Esophagus muscularis mucosa (tissue), 3 donors: ENCODE data around the gene ASMT.

Experiments
- EP300 ChIP-seq: sonication (generic); formaldehyde crosslinking; IDR thresholded peaks from one replicate; pipeline ENCODE4 v1.6.1; 2017; ENCODE audit warnings: antibody characterized with exemption
- TF ChIP-seq, protein P1 (sequence below), 3 experiments: fragments of 200-600 bp in 2 of 3; fragments of 450-650 bp in 1 of 3; sonication (generic) in 2 of 3; IDR thresholded peaks; one replicate each; pipeline ENCODE4 v1.5.1; 2017 to 2019; ENCODE audit warnings: antibody characterized with exemption in 3 of 3, mild to moderate bottlenecking in 2 of 3, moderate library complexity in 1 of 3

DNA sequence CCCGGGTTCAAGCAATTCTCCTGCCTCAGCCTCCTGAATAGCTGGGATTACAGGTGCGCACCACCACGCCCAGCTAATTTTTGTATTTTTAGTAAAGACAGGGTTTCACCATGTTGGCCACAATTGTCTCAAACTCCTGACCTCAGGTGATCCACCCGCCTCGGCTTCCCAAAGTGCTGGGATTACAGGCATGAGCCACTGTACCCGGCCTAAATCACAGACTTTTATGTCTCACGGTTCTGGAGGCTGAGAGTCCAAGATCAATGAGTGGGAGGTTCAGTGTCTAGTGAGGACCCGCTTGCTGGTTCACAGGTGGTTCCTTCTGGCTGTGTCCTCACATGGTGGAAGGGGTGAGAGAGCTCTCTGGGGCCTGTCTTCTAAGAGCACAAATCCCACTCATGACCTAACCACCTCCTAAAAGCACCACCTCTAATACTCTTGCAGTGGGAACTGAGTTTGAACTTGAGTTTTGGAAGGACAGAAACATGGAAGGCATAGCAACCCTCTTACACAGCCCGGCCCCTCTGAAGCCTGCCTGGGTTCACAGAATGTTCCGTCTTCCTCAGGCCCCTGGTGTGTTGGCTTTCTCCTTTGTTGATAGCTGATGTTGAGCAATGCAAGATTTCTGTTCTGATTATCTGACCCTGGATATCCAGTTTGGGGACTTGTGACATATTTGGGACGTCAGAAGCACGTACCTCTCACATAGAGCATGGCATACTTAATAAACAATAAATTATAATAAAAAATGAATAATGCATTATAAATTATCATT lies 25.3 kb upstream of the ASMT start:
- TF ChIP-seq, protein P1, sequence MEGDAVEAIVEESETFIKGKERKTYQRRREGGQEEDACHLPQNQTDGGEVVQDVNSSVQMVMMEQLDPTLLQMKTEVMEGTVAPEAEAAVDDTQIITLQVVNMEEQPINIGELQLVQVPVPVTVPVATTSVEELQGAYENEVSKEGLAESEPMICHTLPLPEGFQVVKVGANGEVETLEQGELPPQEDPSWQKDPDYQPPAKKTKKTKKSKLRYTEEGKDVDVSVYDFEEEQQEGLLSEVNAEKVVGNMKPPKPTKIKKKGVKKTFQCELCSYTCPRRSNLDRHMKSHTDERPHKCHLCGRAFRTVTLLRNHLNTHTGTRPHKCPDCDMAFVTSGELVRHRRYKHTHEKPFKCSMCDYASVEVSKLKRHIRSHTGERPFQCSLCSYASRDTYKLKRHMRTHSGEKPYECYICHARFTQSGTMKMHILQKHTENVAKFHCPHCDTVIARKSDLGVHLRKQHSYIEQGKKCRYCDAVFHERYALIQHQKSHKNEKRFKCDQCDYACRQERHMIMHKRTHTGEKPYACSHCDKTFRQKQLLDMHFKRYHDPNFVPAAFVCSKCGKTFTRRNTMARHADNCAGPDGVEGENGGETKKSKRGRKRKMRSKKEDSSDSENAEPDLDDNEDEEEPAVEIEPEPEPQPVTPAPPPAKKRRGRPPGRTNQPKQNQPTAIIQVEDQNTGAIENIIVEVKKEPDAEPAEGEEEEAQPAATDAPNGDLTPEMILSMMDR (IDR thresholded peaks at IDR 0.05), result no peak
- TF ChIP-seq EP300, result no peak
